Lung (tissue), 12 donors: ENCODE data around the gene ADIPOR1. TPM values are rescaled to one million over a fixed set of nuclear protein-coding genes. Genes with fewer than 3 reads are reported as not detected.

Source experiments
- ATAC-seq: fragments of 200-7000 bp; cut with Tn5 transposase; one replicate; pipeline ENCODE4 v1.9.1; 2020; ENCODE audit warnings: moderate number of reproducible peaks; ENCODE audit not compliant: insufficient read depth, low FRiP score
- DNase-seq, 3 donors: peaks; one replicate each; pipeline ENCODE4 v3.0.0-alpha.2; 2013 to 2017
- H3K27ac ChIP-seq, 2 donors: one replicate each; pipeline ENCODE4 v1.5.1; 2013; ENCODE audit warnings: mild to moderate bottlenecking in 2 of 2, moderate library complexity in 2 of 2, control low read depth in 1 of 2, inconsistent platforms in 1 of 2, low read depth in 1 of 2, low read length in 1 of 2
- H3K27me3 ChIP-seq, 3 donors: one replicate each; pipeline ENCODE4 v1.5.1; 2013; ENCODE audit warnings: low read length in 2 of 3; ENCODE audit not compliant: control insufficient read depth in 3 of 3, insufficient read depth in 3 of 3
- H3K36me3 ChIP-seq, 4 donors: one replicate each; pipeline ENCODE4 v1.5.1; 2013; ENCODE audit warnings: low read length in 4 of 4, mild to moderate bottlenecking in 1 of 4, moderate library complexity in 1 of 4; ENCODE audit not compliant: control insufficient read depth in 4 of 4, insufficient read depth in 4 of 4
- H3K4me1 ChIP-seq, 5 donors: one replicate each; pipeline ENCODE4 v1.5.1; 2013; ENCODE audit warnings: low read length in 5 of 5, mild to moderate bottlenecking in 2 of 5, moderate library complexity in 1 of 5; ENCODE audit not compliant: control insufficient read depth in 5 of 5, insufficient read depth in 5 of 5
- H3K4me3 ChIP-seq: one replicate; pipeline ENCODE4 v1.5.1; 2013; ENCODE audit warnings: mild to moderate bottlenecking, control low read depth, moderate library complexity
- H3K9ac ChIP-seq, 2 donors: one replicate each; pipeline ENCODE4 v1.5.1; 2013; ENCODE audit warnings: low read length in 2 of 2, control low read depth in 1 of 2; ENCODE audit not compliant: insufficient read depth in 1 of 2
- H3K9me3 ChIP-seq, 4 donors: one replicate each; pipeline ENCODE4 v1.5.1; 2013; ENCODE audit warnings: low read length in 3 of 4, mild to moderate bottlenecking in 1 of 4, moderate library complexity in 1 of 4; ENCODE audit not compliant: control insufficient read depth in 4 of 4, insufficient read depth in 3 of 4
- WGBS, 2 donors: extraction: QIAGEN DNeasy Blood & Tissue Kit; methylation state at CpG; one replicate each; pipeline ENCODE4 v1.1.7; 2013; 5-methylcytosine and 5-hydroxymethylcytosine counted together
- polyA plus RNA-seq, 2 donors: library from polyadenylated mRNA; stranded (reverse); fragments of 200-250 nt; gene quantifications; one replicate each; pipeline ENCODE4 v1.2.1, GENCODE V29; 2013
- total RNA-seq, 2 donors: library from RNA; depleted of rRNA in 1 of 2; stranded (reverse); fragments of >200 nt in 1 of 2; gene quantifications; one replicate each; pipeline ENCODE4 v1.2.1, GENCODE V29; 2014 to 2021
- TF ChIP-seq, protein P1 (sequence below): IDR thresholded peaks from 2 replicates; pipeline ENCODE4 v1.5.1; 2012; ENCODE audit warnings: mild to moderate bottlenecking; ENCODE audit errors: control extremely low read depth, extremely low read depth
- donor health status: control.
- donor health status: control.
- donor health status: Bipolar disorder and iron deficiency.
- donor health status: healthy.
- donor health status: DM: yes; HTN: yes; CAD: no.

The ADIPOR1 gene
- total and polyA plus RNA-seq, 4 donors = 95.2 to 125 (median 108) TPM

DNA sequence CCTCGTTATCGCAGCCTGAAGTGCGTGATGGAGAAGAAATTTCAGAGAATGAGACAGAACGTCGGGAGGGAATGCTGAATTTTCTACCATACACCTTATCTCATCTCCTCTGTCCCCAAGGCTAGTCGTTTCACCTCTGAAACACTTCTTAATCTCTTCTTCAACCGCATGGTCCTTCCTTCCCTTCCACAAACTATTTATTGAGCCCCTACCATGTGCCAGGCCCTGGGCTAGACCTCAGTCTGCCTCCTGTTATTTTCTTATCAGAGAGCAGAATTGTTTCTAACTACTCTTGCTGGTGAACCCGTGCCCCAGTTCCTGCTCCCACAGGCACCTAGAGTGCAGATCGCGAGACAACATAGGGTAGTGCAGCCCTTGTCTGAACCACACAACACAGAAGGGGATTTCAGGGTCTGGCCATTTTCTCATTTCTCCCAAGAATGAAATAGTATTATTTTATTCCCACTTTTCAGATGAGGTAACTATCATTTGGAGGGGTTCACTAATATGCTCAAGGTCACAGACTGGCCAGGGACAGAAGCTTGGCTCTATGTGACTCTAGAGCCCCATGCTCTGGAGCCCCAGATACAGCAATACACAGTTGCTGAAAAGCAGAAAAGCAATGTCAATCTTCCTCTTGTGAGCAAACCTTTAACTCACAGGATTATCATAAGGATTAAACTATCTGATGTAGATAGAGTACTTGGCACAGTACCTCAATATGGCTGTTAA is 598 bp upstream of the ADIPOR1 start:
- H3K9me3 ChIP-seq = no peaks in the 10 kb centered on the region
- peak overlapping the region; percentile 81 to 91 for H3K27ac ChIP-seq
- WGBS, 2 donors = 2 to 3% methylated on average over 10 of the region's 10 CpGs
- ATAC-seq (no peak), DNase-seq (peak in 1 of 3 donors; percentile 16)
- peak overlapping the region; percentile 64 for H3K4me3 ChIP-seq
- H3K36me3 ChIP-seq = peaks cover 0 to 14% (median 9%) of the 10 kb centered on the region in 4 donors
- H3K27me3 ChIP-seq = no peaks in the 10 kb centered on the region
- peak overlapping the region; percentile 74 to 77 for H3K9ac ChIP-seq
- H3K4me1 ChIP-seq = peaks cover 0 to 31% (median 6%) of the 10 kb centered on the region in 5 donors
- TF ChIP-seq, protein P1, sequence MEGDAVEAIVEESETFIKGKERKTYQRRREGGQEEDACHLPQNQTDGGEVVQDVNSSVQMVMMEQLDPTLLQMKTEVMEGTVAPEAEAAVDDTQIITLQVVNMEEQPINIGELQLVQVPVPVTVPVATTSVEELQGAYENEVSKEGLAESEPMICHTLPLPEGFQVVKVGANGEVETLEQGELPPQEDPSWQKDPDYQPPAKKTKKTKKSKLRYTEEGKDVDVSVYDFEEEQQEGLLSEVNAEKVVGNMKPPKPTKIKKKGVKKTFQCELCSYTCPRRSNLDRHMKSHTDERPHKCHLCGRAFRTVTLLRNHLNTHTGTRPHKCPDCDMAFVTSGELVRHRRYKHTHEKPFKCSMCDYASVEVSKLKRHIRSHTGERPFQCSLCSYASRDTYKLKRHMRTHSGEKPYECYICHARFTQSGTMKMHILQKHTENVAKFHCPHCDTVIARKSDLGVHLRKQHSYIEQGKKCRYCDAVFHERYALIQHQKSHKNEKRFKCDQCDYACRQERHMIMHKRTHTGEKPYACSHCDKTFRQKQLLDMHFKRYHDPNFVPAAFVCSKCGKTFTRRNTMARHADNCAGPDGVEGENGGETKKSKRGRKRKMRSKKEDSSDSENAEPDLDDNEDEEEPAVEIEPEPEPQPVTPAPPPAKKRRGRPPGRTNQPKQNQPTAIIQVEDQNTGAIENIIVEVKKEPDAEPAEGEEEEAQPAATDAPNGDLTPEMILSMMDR = no peak

DNA sequence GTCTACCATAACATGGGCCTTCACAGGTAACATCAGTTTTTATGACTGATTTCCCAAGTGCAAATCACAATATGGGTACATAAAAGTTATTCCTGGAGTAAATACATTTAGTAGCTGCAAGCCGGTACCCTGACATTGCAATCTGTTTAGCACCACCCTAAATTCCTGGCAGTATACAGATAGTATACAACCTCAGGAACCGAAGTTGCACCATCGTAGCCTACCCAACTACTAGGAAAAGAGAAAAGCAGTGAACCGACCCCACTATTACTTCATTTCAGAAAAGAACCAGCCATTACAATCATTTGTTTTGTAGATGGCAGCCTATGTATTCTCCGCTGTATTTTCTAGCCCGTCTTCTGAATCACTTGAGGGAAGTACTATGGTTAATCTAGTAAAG is 1.1 kb downstream of the ADIPOR1 start:
- DNase-seq = no peak
- Histone ChIP-seq H3K27me3 (no peaks in the 10 kb centered on the region), H3K27ac (no peak overlapping the region), H3K36me3 (peaks cover 0 to 5% (median 2%) of the 10 kb centered on the region in 4 donors), H3K9ac (peak overlapping the region in 1 of 2 donors; percentile 91), H3K4me1 (peaks cover 0 to 36% (median 9%) of the 10 kb centered on the region in 5 donors), H3K9me3 (no peaks in the 10 kb centered on the region), H3K4me3 (no peak overlapping the region)
- WGBS, 2 donors = 56 to 59% methylated on average over 6 of the region's 6 CpGs
- no peak for ATAC-seq
- TF ChIP-seq, protein P1 = no peak

- no peak overlapping the region for H3K9ac ChIP-seq
- no peak overlapping the region for H3K27ac ChIP-seq
- no peaks in the 10 kb centered on the region for H3K9me3 ChIP-seq
- TF ChIP-seq, protein P1 = no peak
- WGBS, 2 donors = 51 to 52% methylated on average over 6 of the region's 6 CpGs
- peaks cover 0 to 41% (median 9%) of the 10 kb centered on the region in 5 donors for H3K4me1 ChIP-seq
- DNase-seq (no peak), ATAC-seq (no peak)
- peaks cover 3 to 11% (median 7%) of the 10 kb centered on the region in 4 donors for H3K36me3 ChIP-seq
- no peak overlapping the region for H3K4me3 ChIP-seq
- no peaks in the 10 kb centered on the region for H3K27me3 ChIP-seq
Measured at GRCh38 chr1:202954057-202954745, 3.9 kb downstream of the ADIPOR1 start.
